Measurements from ENCODE around the gene REP15. TPM values are rescaled to one million over a fixed set of nuclear protein-coding genes. Genes with fewer than 3 reads are reported as not detected.

Gene REP15
- total and polyA plus RNA-seq, 2 of the 8 experiments (the other 6 are each of a cell fraction or from before 2014, with no cell fraction given), result 0.06 to 0.73 TPM

GRCh38 chr12:27665704-27666103, 30.5 kb upstream of the REP15 start:
- no peak overlapping the region for H2AFZ ChIP-seq (ENCODE audit: low read length)
- no peak overlapping the region for H3K4me3 ChIP-seq (ENCODE audit: extremely low read depth in 1 of 4, insufficient read depth in 2 of 4, low read depth in 3 of 4, low read length in 4 of 4)
- H4K20me1 ChIP-seq (replicated peaks in 1 of 2; ENCODE audit: control insufficient read depth in 1 of 2, insufficient read depth in 2 of 2, low read length in 2 of 2), result no peaks in the 10 kb centered on the region
- no peak overlapping the region for H3K9ac ChIP-seq (replicated peaks in 1 of 4; ENCODE audit: extremely low read depth in 1 of 4, low read depth in 3 of 4, low read length in 3 of 4)
- no peak overlapping the region for H2BK15ac ChIP-seq (ENCODE audit: low read length)
- DNase-seq (ENCODE audit: low read depth in 1 of 2, low spot score in 2 of 2) (no peak), FAIRE-seq (no peak)
- no peaks in the 10 kb centered on the region for H3K79me2 ChIP-seq (ENCODE audit: control insufficient read depth in 1 of 2, insufficient read depth in 2 of 2, low read length in 2 of 2)
- WGBS, 2 experiments (ENCODE audit: extremely low coverage in 1 of 2, insufficient coverage in 1 of 2, insufficient read length in 1 of 2, insufficient replicate concordance in 2 of 2, low coverage in 1 of 2, low lambda C conversion rate in 2 of 2, missing lambda C conversion rate in 1 of 2), result 95% methylated on average over 3 of the region's 3 CpGs; no CpG with 5 or more reads in 1 of the 2 experiments
- no peak overlapping the region for H2BK120ac ChIP-seq (replicated peaks; ENCODE audit: low read depth, low read length)
- no peak overlapping the region for H3K27ac ChIP-seq (ENCODE audit: low read depth, low read length)
- no peak overlapping the region for H3K56ac ChIP-seq (replicated peaks; ENCODE audit: insufficient read length, low read depth, low read length)
- peaks cover 0 to 6% (median 1%) of the 10 kb centered on the region in 4 experiments; a peak in 1 of 8 replicates for H3K36me3 ChIP-seq (ENCODE audit: control insufficient read depth in 2 of 4, insufficient read depth in 4 of 4, low read length in 3 of 4)
- no peak overlapping the region for H4K5ac ChIP-seq (ENCODE audit: insufficient read length, low read depth, low read length)
- H3K4me1 ChIP-seq (replicated peaks in 1 of 4; ENCODE audit: control insufficient read depth in 3 of 4, insufficient read depth in 4 of 4, low read length in 3 of 4), result no peaks in the 10 kb centered on the region
- no peak overlapping the region for H2BK20ac ChIP-seq (ENCODE audit: low read length)
- no peak overlapping the region for H2BK5ac ChIP-seq (ENCODE audit: low read depth, low read length)
- no peak overlapping the region for H3K4ac ChIP-seq (replicated peaks; ENCODE audit: insufficient read length, low read depth, low read length)
- H3K18ac ChIP-seq (ENCODE audit: extremely low read depth, low read length), result no peak overlapping the region
- no peak overlapping the region for H2BK12ac ChIP-seq (ENCODE audit: low read depth, low read length)
- no peaks in the 10 kb centered on the region for H3K27me3 ChIP-seq (replicated peaks in 1 of 4; ENCODE audit: control insufficient read depth in 3 of 4, extremely low read depth in 1 of 4, insufficient read depth in 3 of 4, low read length in 3 of 4)
- H3K23ac ChIP-seq (ENCODE audit: insufficient read length), result no peak overlapping the region
- no peak overlapping the region for H2AK5ac ChIP-seq (ENCODE audit: low read depth, low read length)
- H4K91ac ChIP-seq (replicated peaks; ENCODE audit: insufficient read length, low read length), result no peak overlapping the region
- H3K23me2 ChIP-seq (ENCODE audit: low read depth, low read length), result no peaks in the 10 kb centered on the region; the same call in 1 of the 2 replicates
- ChIA-PET POLR2A (ENCODE audit: partially characterized antibody) (no interaction called here), CTCF (ENCODE audit: partially characterized antibody) (no interaction called here)
- no peak overlapping the region for H3K4me2 ChIP-seq (ENCODE audit: insufficient read depth in 1 of 2, low read depth in 2 of 2, low read length in 2 of 2)
- H3K9me3 ChIP-seq (ENCODE audit: insufficient read depth in 2 of 2, low read depth in 1 of 2, low read length in 1 of 2), result no peaks in the 10 kb centered on the region
- no peaks in the 10 kb centered on the region for H3K79me1 ChIP-seq (ENCODE audit: low read depth, low read length)
- no peak overlapping the region for H3K14ac ChIP-seq (ENCODE audit: insufficient read length)
- no peak overlapping the region for H4K8ac ChIP-seq (ENCODE audit: extremely low read depth, insufficient read depth, low read length)
- TF ChIP-seq RNF2 (IDR thresholded peaks at IDR 0.05; ENCODE audit: borderline replicate concordance, low read depth, low read length, missing control alignments, poor library complexity, severe bottlenecking) (no peak), ASH2L (IDR thresholded peaks at IDR 0.05; ENCODE audit: low read length) (no peak)
